Transverse colon (tissue), 4 donors: ENCODE data around the gene AKIRIN1. TPM values are rescaled to one million over a fixed set of nuclear protein-coding genes. Genes with fewer than 3 reads are reported as not detected.
A peak's percentile ranks its signal among the peaks of the same experiment; 100 is the strongest.
"Not testable (repeated sequence)": the region's sequence is repeated elsewhere in the genome, so short reads cannot be mapped to it uniquely, and the experiment has no call there.

ENCODE experiments used
- DNase-seq: peaks from one replicate; pipeline ENCODE4 v3.0.0-alpha.2; 2019
- H3K27ac ChIP-seq, 4 donors: fragments of 200-600 bp; sonication (generic); 2 replicates each; pipeline ENCODE4 v1.5.1; 2016 to 2018; ENCODE audit warnings: inconsistent platforms in 4 of 4
- H3K27me3 ChIP-seq: fragments of 200-600 bp; sonication (generic); 2 replicates; pipeline ENCODE4 v1.5.1; 2017; ENCODE audit warnings: inconsistent platforms
- H3K36me3 ChIP-seq, 4 donors: fragments of 200-600 bp; sonication (generic); 2 replicates each; pipeline ENCODE4 v1.5.1; 2017 to 2019; ENCODE audit warnings: inconsistent platforms in 4 of 4
- H3K4me1 ChIP-seq, 4 donors: fragments of 200-600 bp; sonication (generic); 2 replicates each; pipeline ENCODE4 v1.5.1; 2017 to 2020; ENCODE audit warnings: inconsistent platforms in 4 of 4
- H3K4me3 ChIP-seq, 4 donors: fragments of 200-600 bp; sonication (generic); 1 replicate in 1 of 4; 2 replicates in 3 of 4; pipeline versions ENCODE4 v1.5.1 to v1.6.1; 2017 to 2019; ENCODE audit warnings: inconsistent platforms in 4 of 4
- H3K9me3 ChIP-seq, 2 donors: fragments of 200-600 bp; sonication (generic); 2 replicates each; pipeline ENCODE4 v1.5.1; 2017 to 2019; ENCODE audit warnings: inconsistent platforms in 2 of 2
- EP300 ChIP-seq: sonication (generic); formaldehyde crosslinking; IDR thresholded peaks from one replicate; pipeline ENCODE4 v1.6.1; 2017; ENCODE audit warnings: antibody characterized with exemption, low read depth
- POLR2A ChIP-seq: fragments of 450-650 bp; IDR thresholded peaks from one replicate; pipeline ENCODE4 v1.6.1; 2016; ENCODE audit warnings: antibody characterized with exemption, mild to moderate bottlenecking, moderate library complexity
- POLR2AphosphoS5 ChIP-seq, 3 donors: sonication (generic); formaldehyde crosslinking; IDR thresholded peaks; one replicate each; pipeline ENCODE4 v1.6.1; 2016; ENCODE audit warnings: antibody characterized with exemption in 3 of 3
- WGBS, 2 donors: methylation state at CpG; one replicate each; pipeline ENCODE4 v1.1.5; 2018; ENCODE audit warnings: low coverage in 1 of 2; 5-methylcytosine and 5-hydroxymethylcytosine counted together
- in situ Hi-C, 4 donors: fragments of 200-750 bp; cut with MboI; loops; one replicate each; pipeline versions ENCODE4 v1.15.0 to v1.15.1; 2017; ENCODE audit warnings: low sequenced_read_pairs in 3 of 4, low pct_ligation_motif_present in 1 of 4, low pct_unique_long_range_greater_than_20kb in 1 of 4
- intact Hi-C: fragments of 100-400 bp; cut with DNase I; formaldehyde crosslinking; loops from one replicate; pipeline ENCODE4 v1.15.1; 2023; ENCODE audit warnings: low total_unique reads
- total RNA-seq, 4 donors: library from RNA; depleted of rRNA; stranded (reverse); fragments of >200 nt; gene quantifications; one replicate each; pipeline ENCODE4 v1.1.0, GENCODE V29; 2016
- TF ChIP-seq, protein P1 (sequence below), 5 experiments: fragments of 200-600 bp in 3 of 5; fragments of 450-650 bp in 2 of 5; sonication (generic) in 3 of 5; IDR thresholded peaks; 1 replicate in 2 of 5; 2 replicates in 3 of 5; pipeline ENCODE4 v1.5.1; 2016 to 2017; ENCODE audit warnings: antibody characterized with exemption in 5 of 5, inconsistent platforms in 3 of 5, mild to moderate bottlenecking in 2 of 5, moderate library complexity in 1 of 5

The AKIRIN1 gene
- total RNA-seq, 4 donors from 2014 or later: 38.5 to 70.7 (median 48.3) TPM

DNA sequence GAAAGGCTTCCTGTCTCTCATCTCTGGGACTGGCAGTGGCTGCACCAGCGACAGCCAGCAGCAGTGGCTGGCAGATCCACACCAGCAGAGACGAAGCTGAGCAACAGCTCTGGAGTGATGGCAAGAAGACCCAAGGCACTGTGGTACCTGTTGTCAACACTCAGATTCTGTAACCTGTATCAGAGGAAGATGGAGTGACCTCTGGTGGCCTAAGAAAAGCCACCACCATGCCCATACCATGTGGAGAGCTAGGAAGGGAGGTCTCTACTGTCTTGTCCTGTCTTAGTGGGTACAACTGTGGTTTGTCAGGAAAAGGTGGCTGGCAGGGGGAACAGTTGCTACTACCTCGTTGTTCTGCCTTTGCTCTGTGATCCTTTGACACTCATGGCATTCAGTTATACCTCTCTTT, 26.9 kb upstream of the AKIRIN1 start:
- peaks cover 0 to 5% (median 0%) of the 10 kb centered on the region in 4 donors for H3K4me1 ChIP-seq
- no peaks in the 10 kb centered on the region for H3K27me3 ChIP-seq
- H3K27ac ChIP-seq: no peak overlapping the region
- no peak for DNase-seq
- no peak overlapping the region for H3K4me3 ChIP-seq
- no peaks in the 10 kb centered on the region for H3K36me3 ChIP-seq
- WGBS, 2 donors: 46% methylated on average over 3 of the region's 3 CpGs; no CpG with 5 or more reads in 1 of the 2 donors
- TF ChIP-seq POLR2A (no peak), EP300 (no peak), POLR2AphosphoS5 (IDR thresholded peaks at IDR 0.05) (no peak)
- TF ChIP-seq, protein P1, sequence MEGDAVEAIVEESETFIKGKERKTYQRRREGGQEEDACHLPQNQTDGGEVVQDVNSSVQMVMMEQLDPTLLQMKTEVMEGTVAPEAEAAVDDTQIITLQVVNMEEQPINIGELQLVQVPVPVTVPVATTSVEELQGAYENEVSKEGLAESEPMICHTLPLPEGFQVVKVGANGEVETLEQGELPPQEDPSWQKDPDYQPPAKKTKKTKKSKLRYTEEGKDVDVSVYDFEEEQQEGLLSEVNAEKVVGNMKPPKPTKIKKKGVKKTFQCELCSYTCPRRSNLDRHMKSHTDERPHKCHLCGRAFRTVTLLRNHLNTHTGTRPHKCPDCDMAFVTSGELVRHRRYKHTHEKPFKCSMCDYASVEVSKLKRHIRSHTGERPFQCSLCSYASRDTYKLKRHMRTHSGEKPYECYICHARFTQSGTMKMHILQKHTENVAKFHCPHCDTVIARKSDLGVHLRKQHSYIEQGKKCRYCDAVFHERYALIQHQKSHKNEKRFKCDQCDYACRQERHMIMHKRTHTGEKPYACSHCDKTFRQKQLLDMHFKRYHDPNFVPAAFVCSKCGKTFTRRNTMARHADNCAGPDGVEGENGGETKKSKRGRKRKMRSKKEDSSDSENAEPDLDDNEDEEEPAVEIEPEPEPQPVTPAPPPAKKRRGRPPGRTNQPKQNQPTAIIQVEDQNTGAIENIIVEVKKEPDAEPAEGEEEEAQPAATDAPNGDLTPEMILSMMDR (IDR thresholded peaks at IDR 0.05): peak in 1 of 5 experiments; percentile 27
- H3K9me3 ChIP-seq: no peaks in the 10 kb centered on the region
- in situ Hi-C loops: no loop called here
- intact Hi-C loops: no loop called here

DNA sequence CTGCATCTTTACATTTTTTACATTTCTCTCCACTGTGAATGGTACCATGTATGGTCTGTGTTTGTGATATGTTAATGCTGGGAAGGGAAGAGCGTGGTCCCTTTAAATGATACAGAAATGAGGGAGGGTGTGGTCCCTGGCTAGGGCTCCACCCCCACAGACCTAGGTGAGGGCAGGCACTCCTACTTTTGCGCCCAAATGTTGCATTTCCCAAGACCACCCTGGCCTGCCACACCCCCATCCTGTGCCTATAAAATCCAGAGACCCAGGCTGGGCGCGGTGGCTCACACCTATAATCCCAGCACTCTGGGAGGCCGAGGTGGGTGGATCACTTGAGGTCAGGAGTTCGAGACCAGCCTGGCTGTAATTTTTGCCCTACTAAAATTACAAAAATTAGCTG, 17.9 kb upstream of the AKIRIN1 start:
- H3K27ac ChIP-seq, H3K27me3 ChIP-seq, H3K36me3 ChIP-seq, H3K4me3 ChIP-seq, H3K9me3 ChIP-seq, in situ Hi-C loops, intact Hi-C loops: not testable (repeated sequence)
- DNase-seq: peak; percentile 26
- WGBS, 2 donors: 34 to 38% methylated on average over 3 to 6 of the region's 6 CpGs
- peaks cover 0 to 12% (median 4%) of the 10 kb centered on the region in 4 donors for H3K4me1 ChIP-seq

DNA sequence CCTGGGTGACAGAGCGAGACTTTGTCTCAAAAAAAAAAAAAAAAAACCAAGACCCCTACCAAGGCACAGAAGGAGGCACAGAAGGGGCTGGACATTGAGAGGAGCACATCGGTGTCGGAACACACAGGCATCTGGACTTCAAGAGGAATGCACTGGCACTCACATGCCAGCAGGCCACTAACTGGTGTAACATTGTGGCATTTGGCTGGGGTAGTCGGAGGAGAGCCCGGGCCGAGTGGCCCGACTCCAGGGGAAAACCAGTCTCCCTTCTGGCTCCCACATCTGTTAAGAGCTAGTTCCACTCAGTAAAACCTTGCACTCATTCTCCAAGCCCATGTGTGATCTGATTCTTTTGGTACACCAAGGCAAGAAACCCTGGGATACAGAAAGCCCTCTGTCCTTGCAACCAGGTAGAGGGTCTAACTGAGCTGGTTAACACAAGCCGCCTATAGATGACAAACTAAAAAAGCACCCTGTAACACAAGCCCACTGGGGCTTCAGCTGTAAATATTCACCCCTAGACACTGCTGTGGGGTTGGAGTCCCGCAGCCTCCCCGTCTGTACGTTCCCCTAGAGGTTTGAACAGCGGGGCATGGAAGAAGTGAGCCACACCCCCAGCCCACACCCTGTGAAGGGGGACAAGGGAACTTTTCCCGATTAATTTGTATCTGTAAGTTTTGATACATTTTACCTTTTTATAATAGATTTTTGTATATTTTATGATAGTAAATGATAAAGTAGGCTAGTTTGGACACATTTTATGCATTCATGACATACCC, 17.2 kb upstream of the AKIRIN1 start:
- H3K36me3 ChIP-seq: no peaks in the 10 kb centered on the region
- DNase-seq: no peak
- no peak overlapping the region for H3K27ac ChIP-seq
- TF ChIP-seq EP300 (no peak), POLR2AphosphoS5 (IDR thresholded peaks at IDR 0.05) (no peak), POLR2A (no peak)
- TF ChIP-seq, protein P1 (IDR thresholded peaks at IDR 0.05): no peak
- no peaks in the 10 kb centered on the region for H3K27me3 ChIP-seq
- no peak overlapping the region for H3K4me3 ChIP-seq
- WGBS, 2 donors: 79 to 80% methylated on average over 10 to 13 of the region's 13 CpGs
- H3K9me3 ChIP-seq: peaks cover 4 to 10% of the 10 kb centered on the region in 2 donors
- H3K4me1 ChIP-seq: peaks cover 0 to 9% (median 4%) of the 10 kb centered on the region in 4 donors
- in situ Hi-C loops (no loop called here), intact Hi-C loops (no loop called here)

DNA sequence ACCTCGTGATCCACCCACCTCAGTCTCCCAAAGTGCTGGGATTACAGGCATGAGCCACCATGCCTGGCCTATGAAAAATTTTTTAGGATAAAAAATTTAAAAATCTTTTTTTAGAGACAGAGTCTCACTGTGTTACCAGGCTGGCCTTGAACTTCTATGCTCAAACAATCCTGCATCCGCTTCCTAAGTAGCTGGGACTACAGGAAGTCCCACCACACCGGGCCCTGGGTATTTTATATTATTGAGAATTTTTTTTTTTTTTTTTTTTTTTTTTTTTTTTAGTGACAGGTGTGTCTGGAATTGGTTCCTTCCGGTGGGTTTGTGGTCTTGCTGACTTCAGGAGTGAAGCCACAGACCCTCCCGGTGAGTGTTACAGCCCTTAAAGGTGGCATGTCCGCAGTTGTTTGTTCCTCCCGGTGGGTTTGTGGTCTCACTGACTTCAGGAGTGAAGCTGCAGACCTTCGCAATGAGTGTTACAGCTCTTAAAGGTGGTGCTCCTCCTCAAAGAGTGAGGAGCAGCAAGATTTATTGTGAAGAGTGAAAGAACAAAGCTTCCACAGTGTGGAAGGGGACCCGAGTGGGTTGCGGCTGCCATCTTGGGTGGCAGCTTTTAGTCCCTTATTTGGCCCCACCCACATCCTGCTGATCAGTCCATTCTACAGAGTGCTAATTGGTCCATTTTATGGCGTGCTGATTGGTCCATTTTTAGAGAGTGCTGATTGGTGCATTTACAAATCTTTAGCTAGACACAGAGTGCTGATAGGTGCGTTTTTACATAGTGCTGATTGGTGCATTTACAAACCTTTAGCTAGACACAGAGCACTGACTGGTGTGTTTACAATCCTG, 13.5 kb upstream of the AKIRIN1 start:
- H3K36me3 ChIP-seq, in situ Hi-C loops, H3K27ac ChIP-seq, H3K4me1 ChIP-seq, intact Hi-C loops, DNase-seq, H3K4me3 ChIP-seq, H3K27me3 ChIP-seq: not testable (repeated sequence)
- H3K9me3 ChIP-seq: peaks cover 4 to 10% of the 10 kb centered on the region in 2 donors
- WGBS, 2 donors: 54 to 78% methylated on average over 3 to 12 of the region's 12 CpGs

DNA sequence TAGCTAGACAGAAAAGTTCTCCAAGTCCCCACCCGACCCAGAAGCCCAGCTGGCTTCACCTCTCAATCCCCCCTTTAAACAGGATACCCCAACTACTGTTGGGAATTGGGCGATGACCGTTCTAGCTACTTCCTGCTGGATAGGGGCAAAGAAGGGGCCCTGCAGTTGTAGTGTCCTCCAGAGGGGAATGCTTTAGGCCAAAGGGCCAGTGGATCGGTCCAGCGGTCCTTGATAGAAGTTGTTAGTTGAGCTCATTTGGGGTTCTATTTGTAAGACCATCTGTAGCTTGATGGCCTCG, 12.9 kb upstream of the AKIRIN1 start:
- in situ Hi-C loops, H3K27ac ChIP-seq, intact Hi-C loops, H3K36me3 ChIP-seq, H3K27me3 ChIP-seq, H3K4me3 ChIP-seq, H3K4me1 ChIP-seq, DNase-seq: not testable (repeated sequence)
- peaks cover 4 to 10% of the 10 kb centered on the region in 2 donors for H3K9me3 ChIP-seq
- 91% methylated on average over 6 of the region's 6 CpGs; no CpG with 5 or more reads in 1 of the 2 donors for WGBS, 2 donors

DNA sequence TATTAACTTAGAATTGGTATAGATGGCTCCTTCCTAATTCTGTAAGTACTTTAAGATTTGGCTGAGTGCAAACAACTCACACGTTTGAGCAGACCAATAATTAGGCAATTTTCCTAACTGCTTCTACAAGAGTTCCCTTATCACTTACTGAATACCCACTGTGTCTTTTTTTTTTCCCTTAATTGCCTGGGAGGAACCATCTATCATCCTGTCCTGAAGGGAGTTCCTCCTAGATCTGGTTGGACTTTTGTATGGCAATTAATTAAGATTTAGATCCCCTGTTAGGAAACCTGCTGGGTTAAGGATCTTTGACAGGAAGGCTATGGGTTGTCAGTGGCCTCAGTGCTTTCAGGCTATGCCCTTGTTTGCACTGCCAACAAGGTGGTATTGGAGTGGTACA, 11.7 kb upstream of the AKIRIN1 start:
- H3K27ac ChIP-seq, DNase-seq, in situ Hi-C loops, H3K4me1 ChIP-seq, intact Hi-C loops, H3K36me3 ChIP-seq, H3K4me3 ChIP-seq, H3K27me3 ChIP-seq: not testable (repeated sequence)
- 46 to 90% methylated on average over 1 of the region's 1 CpG for WGBS, 2 donors
- peaks cover 4 to 10% of the 10 kb centered on the region in 2 donors for H3K9me3 ChIP-seq
